NB4 (cell line): ENCODE measurements around the gene LCAT.

ENCODE experiments used
- DNase-seq: peaks from one replicate; pipeline ENCODE4 v3.0.0; 2010; ENCODE audit warnings: low read depth
- H3K4me3 ChIP-seq: one replicate; pipeline ENCODE4 v1.5.1; 2011; ENCODE audit warnings: mild to moderate bottlenecking, low read depth, low read length, moderate library complexity
- MYC ChIP-seq: IDR thresholded peaks from 2 replicates; pipeline ENCODE4 v1.6.1; 2011; ENCODE audit warnings: low read depth, low read length
- POLR2A ChIP-seq: IDR thresholded peaks from 2 replicates; pipeline ENCODE4 v1.6.1; 2011; ENCODE audit warnings: mild to moderate bottlenecking; ENCODE audit not compliant: insufficient read length; ENCODE audit errors: extremely low read depth
- TF ChIP-seq, protein P1 (sequence below): IDR thresholded peaks from 2 replicates; pipeline ENCODE4 v1.6.1; 2011; ENCODE audit warnings: low read depth, low read length
- TF ChIP-seq, protein P2 (sequence below): IDR thresholded peaks from one replicate; pipeline ENCODE4 v1.5.1; 2012; ENCODE audit warnings: low read depth, low read length

Gene LCAT

DNA sequence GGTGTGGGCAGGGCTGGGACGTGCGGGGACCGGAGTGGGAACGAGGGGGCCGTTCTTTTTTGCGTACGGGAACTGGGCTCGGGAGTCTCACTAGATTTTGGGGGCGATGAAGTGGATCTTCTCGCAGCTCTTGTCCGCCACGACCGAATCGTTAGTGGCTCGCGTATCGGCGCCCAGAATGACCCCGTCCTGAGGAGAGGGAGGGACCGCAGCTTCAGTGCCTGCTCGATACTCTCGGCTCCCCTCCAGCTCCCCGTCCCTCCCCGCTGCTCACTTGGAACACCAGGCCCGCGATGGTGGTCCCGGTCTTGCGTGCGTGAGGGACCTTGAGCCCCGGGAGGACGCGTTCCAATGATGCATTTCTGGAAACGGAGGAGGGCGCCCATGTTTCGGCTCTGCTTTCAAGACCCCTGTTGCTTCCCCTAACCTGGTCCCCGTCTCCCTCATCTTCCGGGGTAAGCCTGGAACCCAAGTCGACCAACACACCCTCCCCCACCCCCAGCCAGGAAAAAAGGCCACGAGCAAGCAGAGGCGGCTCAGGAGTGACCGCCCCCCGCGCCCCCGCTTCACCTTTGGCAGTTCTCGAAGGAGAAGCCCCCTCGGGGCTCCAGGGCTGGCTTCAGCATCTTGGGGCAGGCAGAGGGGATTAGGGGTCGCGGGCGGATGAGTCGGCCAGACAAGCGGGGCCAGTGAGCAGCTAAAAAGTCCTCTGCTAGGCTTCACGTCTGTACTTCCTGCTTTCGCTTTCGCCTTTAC, 7.6 kb downstream of the LCAT start, which contains the start of gene PSMB10:
Gene PSMB10 (minus strand): TSS at position 727 of the 756 bp plus-strand sequence. CDS start 101 bp downstream, at position 626.
- DNase-seq, result peak; percentile 84
- TF ChIP-seq, protein P1, sequence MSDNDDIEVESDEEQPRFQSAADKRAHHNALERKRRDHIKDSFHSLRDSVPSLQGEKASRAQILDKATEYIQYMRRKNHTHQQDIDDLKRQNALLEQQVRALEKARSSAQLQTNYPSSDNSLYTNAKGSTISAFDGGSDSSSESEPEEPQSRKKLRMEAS, result peak; percentile 19; the same call in 1 of the 2 replicates
- no peak for TF ChIP-seq MYC
- TF ChIP-seq, protein P2, sequence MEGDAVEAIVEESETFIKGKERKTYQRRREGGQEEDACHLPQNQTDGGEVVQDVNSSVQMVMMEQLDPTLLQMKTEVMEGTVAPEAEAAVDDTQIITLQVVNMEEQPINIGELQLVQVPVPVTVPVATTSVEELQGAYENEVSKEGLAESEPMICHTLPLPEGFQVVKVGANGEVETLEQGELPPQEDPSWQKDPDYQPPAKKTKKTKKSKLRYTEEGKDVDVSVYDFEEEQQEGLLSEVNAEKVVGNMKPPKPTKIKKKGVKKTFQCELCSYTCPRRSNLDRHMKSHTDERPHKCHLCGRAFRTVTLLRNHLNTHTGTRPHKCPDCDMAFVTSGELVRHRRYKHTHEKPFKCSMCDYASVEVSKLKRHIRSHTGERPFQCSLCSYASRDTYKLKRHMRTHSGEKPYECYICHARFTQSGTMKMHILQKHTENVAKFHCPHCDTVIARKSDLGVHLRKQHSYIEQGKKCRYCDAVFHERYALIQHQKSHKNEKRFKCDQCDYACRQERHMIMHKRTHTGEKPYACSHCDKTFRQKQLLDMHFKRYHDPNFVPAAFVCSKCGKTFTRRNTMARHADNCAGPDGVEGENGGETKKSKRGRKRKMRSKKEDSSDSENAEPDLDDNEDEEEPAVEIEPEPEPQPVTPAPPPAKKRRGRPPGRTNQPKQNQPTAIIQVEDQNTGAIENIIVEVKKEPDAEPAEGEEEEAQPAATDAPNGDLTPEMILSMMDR, result no peak
- TF ChIP-seq POLR2A, result peak; percentile 48

DNA sequence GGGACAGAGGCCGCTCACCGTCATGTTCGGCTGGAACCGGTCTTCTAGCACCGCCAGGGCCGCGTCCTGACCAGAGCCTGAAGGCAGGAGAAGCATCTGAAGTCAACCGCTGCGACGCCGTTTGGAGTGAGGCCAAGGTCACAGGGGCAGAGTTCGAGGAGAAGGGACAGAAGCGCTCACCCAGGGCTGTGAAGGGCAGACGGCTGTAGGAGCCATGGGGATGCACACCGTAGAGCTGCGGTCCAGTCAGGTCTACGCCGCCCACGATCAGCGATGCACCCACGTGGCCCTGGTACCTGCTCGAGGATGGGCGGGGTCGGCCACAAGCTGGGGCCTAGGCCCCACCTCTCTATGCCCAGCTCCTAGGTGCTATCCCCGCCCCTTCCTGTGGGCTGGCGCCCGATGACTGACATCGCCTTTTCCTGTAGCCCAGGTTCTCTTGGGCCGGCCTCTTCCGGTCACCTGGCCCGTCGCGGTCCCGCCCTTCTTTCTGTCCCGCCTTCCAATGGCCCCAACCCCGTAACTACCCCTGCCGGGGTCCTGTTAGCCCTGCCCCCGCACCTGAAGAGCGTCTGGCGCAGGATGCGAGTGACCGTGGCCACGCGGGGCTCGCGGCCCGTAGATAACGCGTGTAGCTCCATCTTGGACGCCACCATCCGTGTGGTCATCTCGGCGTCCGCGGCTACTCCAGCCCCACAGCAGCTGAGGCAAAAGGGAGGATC, 8.4 kb downstream of the LCAT start:
- TF ChIP-seq MYC, result peak; percentile 30; the same call in 1 of the 2 replicates
- TF ChIP-seq POLR2A, result peak; percentile 84
- TF ChIP-seq, protein P2, result no peak
- TF ChIP-seq, protein P1, result peak; percentile 96
- peak; percentile 97 for DNase-seq
- peak overlapping the region; percentile 94 for H3K4me3 ChIP-seq

More for the DNA sequence above, 7.6 kb downstream of the LCAT start, which contains the start of gene PSMB10:
- peak within 1 kb of the TSS; percentile 94 for H3K4me3 ChIP-seq

- TF ChIP-seq, protein P1, result no peak
- TF ChIP-seq, protein P2, result no peak
- TF ChIP-seq POLR2A, result no peak
- no peak for TF ChIP-seq MYC
- DNase-seq, result no peak
- peak overlapping the region; percentile 94 for H3K4me3 ChIP-seq
Observed at GRCh38 chr16:67935101-67935401, 8.9 kb downstream of the LCAT start.

DNA sequence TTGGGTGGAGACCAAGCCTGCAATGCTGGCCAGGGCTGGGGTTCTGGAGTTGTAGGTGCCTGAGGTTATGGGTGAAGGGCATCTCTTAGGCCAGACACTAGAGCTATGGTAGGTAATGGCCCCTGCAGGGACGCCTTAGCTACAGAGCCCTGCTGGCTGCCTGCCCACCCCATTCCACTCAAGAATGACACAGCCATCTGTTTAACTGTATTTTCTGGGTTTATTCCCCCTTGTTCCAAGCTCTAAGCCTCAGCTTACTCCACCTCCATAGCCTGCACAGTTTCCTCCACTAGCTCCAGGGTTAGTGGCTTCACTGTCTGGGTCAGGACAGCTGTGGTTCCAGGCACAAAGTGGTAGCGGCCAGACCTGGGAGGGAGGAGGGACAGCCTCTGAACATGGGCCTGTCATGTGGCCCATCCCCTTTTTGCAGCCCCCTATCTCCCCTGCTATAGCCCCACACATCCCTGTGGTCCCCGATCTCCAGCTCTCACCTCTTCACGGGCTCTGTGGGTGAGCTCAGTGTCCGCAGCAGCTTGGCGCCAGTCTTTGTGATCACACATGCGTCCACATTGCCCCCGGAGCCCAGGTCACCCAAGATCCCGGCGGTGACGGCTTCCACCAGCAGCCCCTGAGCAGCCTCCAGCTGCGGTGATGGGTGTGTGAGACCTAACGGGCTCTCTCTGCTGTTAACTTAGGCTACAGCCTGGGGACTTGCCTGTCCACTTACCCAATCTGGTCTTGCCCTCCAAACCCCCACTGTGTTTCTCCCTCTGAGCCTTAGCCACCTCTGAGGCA, 9.4 kb downstream of the LCAT start:
- TF ChIP-seq, protein P1, result no peak
- TF ChIP-seq, protein P2, result no peak
- TF ChIP-seq POLR2A (no peak), MYC (no peak)
- no peak for DNase-seq
- H3K4me3 ChIP-seq, result peak overlapping the region; percentile 94

- TF ChIP-seq, protein P2, result no peak
- no peak for TF ChIP-seq POLR2A
- no peak for TF ChIP-seq MYC
- TF ChIP-seq, protein P1, result no peak
- DNase-seq, result no peak
- H3K4me3 ChIP-seq, result no peak overlapping the region
Observed at GRCh38 chr16:67933805-67934204, 10.1 kb downstream of the LCAT start.
